IPS-20b (cell line): Measurements from ENCODE around the gene KCNIP3.

Experiments
- H3K27ac ChIP-seq: one replicate; pipeline ENCODE4 v1.5.1; 2013; ENCODE audit warnings: low read length
- H3K27me3 ChIP-seq: 2 replicates; pipeline ENCODE4 v1.6.1; 2013; ENCODE audit warnings: mild to moderate bottlenecking, low read length, inconsistent platforms; ENCODE audit not compliant: insufficient read depth
- H3K36me3 ChIP-seq: 2 replicates; pipeline ENCODE4 v1.6.1; 2013; ENCODE audit warnings: low read depth, mild to moderate bottlenecking, inconsistent platforms, low read length, moderate library complexity; ENCODE audit not compliant: insufficient read depth
- H3K4me1 ChIP-seq: 2 replicates; pipeline ENCODE4 v1.6.1; 2013; ENCODE audit warnings: mild to moderate bottlenecking, control low read depth, inconsistent platforms, low read length, moderate library complexity; ENCODE audit not compliant: insufficient read depth
- H3K4me3 ChIP-seq: 2 replicates; pipeline ENCODE4 v1.5.1; 2013; ENCODE audit warnings: mild to moderate bottlenecking, low read length, inconsistent platforms
- H3K9ac ChIP-seq: 2 replicates; pipeline ENCODE4 v1.6.1; 2013; ENCODE audit warnings: low read depth, mild to moderate bottlenecking, inconsistent platforms, low read length, moderate library complexity
- H3K9me3 ChIP-seq: 2 replicates; pipeline ENCODE4 v1.6.1; 2013; ENCODE audit warnings: mild to moderate bottlenecking, low read depth, low read length, inconsistent platforms; ENCODE audit not compliant: insufficient read depth

Gene KCNIP3

GRCh38 chr2:95342556-95343320, 45.6 kb downstream of the KCNIP3 start:
- Histone ChIP-seq H3K9ac (no peak overlapping the region), H3K4me1 (no peaks in the 10 kb centered on the region), H3K36me3 (no peaks in the 10 kb centered on the region), H3K9me3 (no peaks in the 10 kb centered on the region), H3K27me3 (peaks cover 71% of the 10 kb centered on the region), H3K4me3 (no peak overlapping the region), H3K27ac (no peak overlapping the region)

- Histone ChIP-seq H3K27ac (no peak overlapping the region), H3K27me3 (peaks cover 80% of the 10 kb centered on the region)
Measured at GRCh38 chr2:95343429-95344214, 46.5 kb downstream of the KCNIP3 start.

GRCh38 chr2:95344215-95344583, 47.1 kb downstream of the KCNIP3 start:
- Histone ChIP-seq H3K36me3 (no peaks in the 10 kb centered on the region), H3K4me3 (no peak overlapping the region), H3K4me1 (no peaks in the 10 kb centered on the region), H3K9me3 (no peaks in the 10 kb centered on the region), H3K27ac (no peak overlapping the region), H3K9ac (no peak overlapping the region), H3K27me3 (peaks cover 85% of the 10 kb centered on the region)

More at GRCh38 chr2:95343429-95344214, 46.5 kb downstream of the KCNIP3 start:
- H3K36me3 ChIP-seq: no peaks in the 10 kb centered on the region
- no peaks in the 10 kb centered on the region for H3K9me3 ChIP-seq
- no peak overlapping the region for H3K9ac ChIP-seq
- H3K4me3 ChIP-seq: no peak overlapping the region
- H3K4me1 ChIP-seq: no peaks in the 10 kb centered on the region

GRCh38 chr2:95344656-95345055, 47.5 kb downstream of the KCNIP3 start:
- Histone ChIP-seq H3K4me1 (no peaks in the 10 kb centered on the region), H3K9me3 (no peaks in the 10 kb centered on the region), H3K4me3 (no peak overlapping the region), H3K9ac (no peak overlapping the region), H3K27ac (no peak overlapping the region), H3K36me3 (no peaks in the 10 kb centered on the region), H3K27me3 (peaks cover 90% of the 10 kb centered on the region)

- Histone ChIP-seq H3K9ac (no peak overlapping the region), H3K27me3 (peaks cover 93% of the 10 kb centered on the region), H3K4me3 (peak overlapping the region; percentile 74), H3K27ac (no peak overlapping the region), H3K9me3 (no peaks in the 10 kb centered on the region), H3K36me3 (no peaks in the 10 kb centered on the region), H3K4me1 (no peaks in the 10 kb centered on the region)
Measured at GRCh38 chr2:95345081-95345562, 48.0 kb downstream of the KCNIP3 start.

GRCh38 chr2:95345563-95346230, 48.5 kb downstream of the KCNIP3 start:
- H3K36me3 ChIP-seq: no peaks in the 10 kb centered on the region
- no peak overlapping the region for H3K27ac ChIP-seq
- H3K9me3 ChIP-seq: no peaks in the 10 kb centered on the region
- H3K27me3 ChIP-seq: peaks cover 92% of the 10 kb centered on the region
- H3K4me3 ChIP-seq: peak overlapping the region; percentile 74
- H3K4me1 ChIP-seq: no peaks in the 10 kb centered on the region
- no peak overlapping the region for H3K9ac ChIP-seq

GRCh38 chr2:95346231-95346737, 49.1 kb downstream of the KCNIP3 start:
- no peak overlapping the region for H3K27ac ChIP-seq

GRCh38 chr2:95346738-95347671, 49.9 kb downstream of the KCNIP3 start:
- H3K27ac ChIP-seq: no peak overlapping the region
- no peaks in the 10 kb centered on the region for H3K36me3 ChIP-seq
- H3K4me3 ChIP-seq: peak overlapping the region; percentile 48; the same call in 1 of the 2 replicates
- H3K9ac ChIP-seq: no peak overlapping the region
- no peaks in the 10 kb centered on the region for H3K4me1 ChIP-seq
- peaks cover 79% of the 10 kb centered on the region for H3K27me3 ChIP-seq
- no peaks in the 10 kb centered on the region for H3K9me3 ChIP-seq

More at GRCh38 chr2:95346231-95346737, 49.1 kb downstream of the KCNIP3 start:
- no peaks in the 10 kb centered on the region for H3K4me1 ChIP-seq
- peaks cover 86% of the 10 kb centered on the region for H3K27me3 ChIP-seq
- H3K4me3 ChIP-seq: peak overlapping the region; percentile 74; the same call in 1 of the 2 replicates
- H3K36me3 ChIP-seq: no peaks in the 10 kb centered on the region
- H3K9me3 ChIP-seq: no peaks in the 10 kb centered on the region
- no peak overlapping the region for H3K9ac ChIP-seq

GRCh38 chr2:95347681-95348608, 50.8 kb downstream of the KCNIP3 start:
- H3K9ac ChIP-seq: no peak overlapping the region
- no peak overlapping the region for H3K27ac ChIP-seq
- H3K4me1 ChIP-seq: no peaks in the 10 kb centered on the region
- H3K36me3 ChIP-seq: no peaks in the 10 kb centered on the region
- H3K9me3 ChIP-seq: no peaks in the 10 kb centered on the region
- no peak overlapping the region for H3K4me3 ChIP-seq
- peaks cover 69% of the 10 kb centered on the region for H3K27me3 ChIP-seq
